H1 (cell line): ENCODE data around the gene CDC42EP1. TPM values are rescaled to one million over a fixed set of nuclear protein-coding genes. Genes with fewer than 3 reads are reported as not detected.

ENCODE experiments used
- CTCF ChIA-PET: fragments of 300-600 bp; sonication (Branson Sonifier 250); formaldehyde crosslinking; loops from one replicate; lab custom pipeline; 2021; ENCODE audit not compliant: partially characterized antibody; lab: Charles Lee
- POLR2A ChIA-PET: fragments of 300-600 bp; sonication (Branson Sonifier 250); formaldehyde crosslinking; loops from one replicate; lab custom pipeline; 2021; ENCODE audit warnings: inconsistent platforms; ENCODE audit not compliant: partially characterized antibody; lab: Charles Lee
- DNase-seq, 2 experiments: peaks; one replicate each; pipeline versions ENCODE4 v3.0.0 to v3.0.0-alpha.2; 2010 to 2022; ENCODE audit warnings: low spot score in 2 of 2, low read depth in 1 of 2, mixed read lengths in 1 of 2
- FAIRE-seq: peaks from 2 replicates; lab custom pipeline; 2011; peaks lifted over from hg19 to GRCh38; lab: Jason Lieb, UNC
- H2AFZ ChIP-seq: 2 replicates; pipeline ENCODE4 v1.8.1; 2012; ENCODE audit warnings: low read length, inconsistent platforms
- H2AK5ac ChIP-seq: 2 replicates; pipeline ENCODE4 v1.6.1; 2013; ENCODE audit warnings: low read depth, low read length
- H2BK120ac ChIP-seq: replicated peaks from 2 replicates; pipeline ENCODE3; 2013; ENCODE audit warnings: low read depth, low read length, inconsistent platforms
- H2BK12ac ChIP-seq: 2 replicates; pipeline ENCODE4 v1.6.1; 2013; ENCODE audit warnings: low read depth, low read length
- H2BK15ac ChIP-seq: 2 replicates; pipeline ENCODE4 v1.6.1; 2013; ENCODE audit warnings: low read length
- H2BK20ac ChIP-seq: 2 replicates; pipeline ENCODE4 v1.6.1; 2013; ENCODE audit warnings: low read length
- H2BK5ac ChIP-seq: 2 replicates; pipeline ENCODE4 v1.6.1; 2013; ENCODE audit warnings: low read depth, low read length
- H3K14ac ChIP-seq: 2 replicates; pipeline ENCODE4 v1.6.1; 2013; ENCODE audit warnings: inconsistent platforms; ENCODE audit not compliant: insufficient read length
- H3K18ac ChIP-seq: 2 replicates; pipeline ENCODE4 v1.6.1; 2013; ENCODE audit warnings: low read length; ENCODE audit errors: extremely low read depth
- H3K23ac ChIP-seq: 2 replicates; pipeline ENCODE4 v1.6.1; 2013; ENCODE audit warnings: inconsistent platforms; ENCODE audit not compliant: insufficient read length
- H3K23me2 ChIP-seq: 2 replicates; pipeline ENCODE4 v1.6.1; 2013; ENCODE audit warnings: low read depth, low read length
- H3K27ac ChIP-seq: 2 replicates; pipeline ENCODE4 v1.6.1; 2011; ENCODE audit warnings: low read depth, low read length, inconsistent platforms
- H3K27me3 ChIP-seq, 4 experiments: replicated peaks in 1 of 4; 1 replicate in 1 of 4; 2 replicates in 3 of 4; pipeline versions ENCODE4 v1.6.1 to v1.8.1; 2011 to 2013; ENCODE audit warnings: low read length in 3 of 4, mild to moderate bottlenecking in 3 of 4, inconsistent platforms in 2 of 4, mixed read lengths in 2 of 4, moderate library complexity in 1 of 4; ENCODE audit not compliant: control insufficient read depth in 3 of 4, insufficient read depth in 3 of 4; ENCODE audit errors: extremely low read depth in 1 of 4
- H3K36me3 ChIP-seq, 4 experiments: 2 replicates each; pipeline versions ENCODE4 v1.6.1 to v1.8.1; 2011 to 2013; ENCODE audit warnings: mild to moderate bottlenecking in 4 of 4, low read length in 3 of 4, moderate library complexity in 2 of 4, control low read depth in 1 of 4, inconsistent platforms in 1 of 4; ENCODE audit not compliant: insufficient read depth in 4 of 4, control insufficient read depth in 2 of 4
- H3K4ac ChIP-seq: replicated peaks from 2 replicates; pipeline ENCODE3; 2013; ENCODE audit warnings: low read length, low read depth, mixed read lengths, inconsistent platforms; ENCODE audit not compliant: insufficient read length
- H3K4me1 ChIP-seq, 4 experiments: replicated peaks in 1 of 4; 1 replicate in 1 of 4; 2 replicates in 3 of 4; pipeline versions ENCODE4 v1.6.1 to v1.8.1; 2011 to 2013; ENCODE audit warnings: low read length in 3 of 4, inconsistent platforms in 2 of 4, mixed read lengths in 1 of 4; ENCODE audit not compliant: insufficient read depth in 4 of 4, control insufficient read depth in 3 of 4
- H3K4me2 ChIP-seq, 2 experiments: 2 replicates each; pipeline versions ENCODE4 v1.6.1 to v1.8.1; 2011 to 2013; ENCODE audit warnings: low read depth in 2 of 2, low read length in 2 of 2, control low read depth in 1 of 2, inconsistent platforms in 1 of 2, mild to moderate bottlenecking in 1 of 2; ENCODE audit not compliant: insufficient read depth in 1 of 2
- H3K4me3 ChIP-seq, 4 experiments: fragments of 200-600, 300-600 bp in 1 of 4; sonication (generic), shearing (Covaris generic), sonication (Bioruptor Twin) in 1 of 4; 2 replicates each; pipeline versions ENCODE4 v1.5.1 to v1.8.1; 2011 to 2016; ENCODE audit warnings: low read length in 4 of 4, low read depth in 3 of 4, control low read depth in 2 of 4, inconsistent platforms in 2 of 4, mild to moderate bottlenecking in 2 of 4, mixed read lengths in 1 of 4, moderate library complexity in 1 of 4; ENCODE audit not compliant: insufficient read depth in 2 of 4; ENCODE audit errors: extremely low read depth in 1 of 4
- H3K56ac ChIP-seq: replicated peaks from 2 replicates; pipeline ENCODE3; 2013; ENCODE audit warnings: low read depth, mild to moderate bottlenecking, mixed read lengths, low read length, inconsistent platforms; ENCODE audit not compliant: insufficient read length
- H3K79me1 ChIP-seq: 2 replicates; pipeline ENCODE4 v1.6.1; 2013; ENCODE audit warnings: low read depth, low read length, control low read depth
- H3K79me2 ChIP-seq, 2 experiments: 2 replicates each; pipeline versions ENCODE4 v1.6.1 to v1.8.1; 2012 to 2013; ENCODE audit warnings: low read length in 2 of 2, mild to moderate bottlenecking in 2 of 2, inconsistent platforms in 1 of 2; ENCODE audit not compliant: insufficient read depth in 2 of 2, control insufficient read depth in 1 of 2
- H3K9ac ChIP-seq, 4 experiments: replicated peaks in 1 of 4; 1 replicate in 1 of 4; 2 replicates in 3 of 4; pipeline versions ENCODE4 v1.6.1 to v1.8.1; 2011 to 2013; ENCODE audit warnings: low read depth in 3 of 4, low read length in 3 of 4, control low read depth in 2 of 4, mild to moderate bottlenecking in 2 of 4, moderate library complexity in 2 of 4, inconsistent platforms in 1 of 4; ENCODE audit errors: extremely low read depth in 1 of 4
- H3K9me3 ChIP-seq, 2 experiments: 2 replicates each; pipeline versions ENCODE4 v1.6.1 to v1.8.1; 2012 to 2013; ENCODE audit warnings: mild to moderate bottlenecking in 2 of 2, moderate library complexity in 2 of 2, control low read depth in 1 of 2, inconsistent platforms in 1 of 2, low read depth in 1 of 2, low read length in 1 of 2, mixed read lengths in 1 of 2; ENCODE audit not compliant: insufficient read depth in 2 of 2
- H4K20me1 ChIP-seq, 2 experiments: replicated peaks in 1 of 2; 2 replicates each; pipeline versions ENCODE3 to v1.8.1; 2011 to 2013; ENCODE audit warnings: inconsistent platforms in 2 of 2, low read length in 2 of 2, mild to moderate bottlenecking in 1 of 2; ENCODE audit not compliant: insufficient read depth in 2 of 2, control insufficient read depth in 1 of 2
- H4K5ac ChIP-seq: 2 replicates; pipeline ENCODE4 v1.6.1; 2013; ENCODE audit warnings: low read length, low read depth, mixed read lengths, inconsistent platforms; ENCODE audit not compliant: insufficient read length
- H4K8ac ChIP-seq: 2 replicates; pipeline ENCODE4 v1.8.0; 2013; ENCODE audit warnings: mild to moderate bottlenecking, moderate library complexity, low read length, inconsistent platforms; ENCODE audit not compliant: insufficient read depth; ENCODE audit errors: extremely low read depth
- H4K91ac ChIP-seq: replicated peaks from 2 replicates; pipeline ENCODE3; 2013; ENCODE audit warnings: low read length, mixed read lengths, inconsistent platforms; ENCODE audit not compliant: insufficient read length
- JUN ChIP-seq: IDR thresholded peaks from 2 replicates; pipeline ENCODE4 v1.6.1; 2011; ENCODE audit warnings: low read depth, mild to moderate bottlenecking, improper control_type of control experiment, low read length
- KDM1A ChIP-seq: fragments of 200-600, 300-600 bp; sonication (generic); IDR thresholded peaks from 2 replicates; pipeline ENCODE4 v1.7.1; 2016; ENCODE audit warnings: mild to moderate bottlenecking, low read length, borderline replicate concordance
- WGBS, 2 experiments: shearing (Covaris generic) in 1 of 2; methylation state at CpG; one replicate each; pipeline versions ENCODE4 v1.1.6 to v1.1.7; 2013 to 2015; ENCODE audit warnings: low lambda C conversion rate in 2 of 2, mixed read lengths in 2 of 2, inconsistent platforms in 1 of 2, low coverage in 1 of 2, missing lambda C conversion rate in 1 of 2; ENCODE audit not compliant: insufficient replicate concordance in 2 of 2, insufficient coverage in 1 of 2, insufficient read length in 1 of 2; ENCODE audit errors: extremely low coverage in 1 of 2, missing lambda C conversion rate in 1 of 2; 5-methylcytosine and 5-hydroxymethylcytosine counted together
- polyA plus RNA-seq, 7 experiments: library from polyadenylated mRNA; depleted of rRNA in 3 of 7; stranded (reverse) in 5 of 7; unstranded in 2 of 7; fragments of >200 nt in 5 of 7; fragments of 200-250 nt in 2 of 7; gene quantifications; 1 replicate in 5 of 7; 2 replicates in 1 of 7; 4 replicates in 1 of 7; pipeline versions ENCODE4 v1.2.1 to v1.2.3, GENCODE V29; 2011 to 2013; ENCODE audit warnings: missing spikeins in 2 of 7, mixed read lengths in 2 of 7
- total RNA-seq: library from RNA; stranded (reverse); fragmentation: NEBNext Ultra II Directional; extraction: Animal tissue kit (Norgen Biotek cat#: 25700); gene quantifications from 2 replicates; pipeline ENCODE4 v1.2.1, GENCODE V29; 2021

The CDC42EP1 gene
- total and polyA plus RNA-seq, 2 of the 8 experiments (the other 6 are each of a cell fraction or from before 2014, with no cell fraction given), result 8.3 to 11.2 TPM

DNA sequence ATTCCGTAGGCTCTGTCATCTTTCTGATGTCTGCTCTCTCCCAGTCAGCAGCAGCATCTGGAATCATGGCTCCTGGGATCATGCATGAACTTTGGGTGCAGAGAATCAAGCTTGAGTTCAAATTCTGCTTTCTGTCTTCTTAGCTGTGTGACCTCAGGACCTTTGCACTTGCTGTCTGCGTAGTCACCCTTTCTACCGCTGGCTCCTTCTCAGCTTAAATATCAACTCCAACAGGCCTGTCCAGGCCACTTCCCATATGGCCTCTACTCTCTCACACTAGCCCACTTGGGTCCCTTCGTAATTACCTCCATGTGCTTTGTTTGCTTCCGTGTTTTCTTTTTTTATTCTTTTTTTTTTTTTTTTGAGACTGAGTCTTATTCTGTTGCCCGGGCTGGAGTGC, 43.8 kb downstream of the CDC42EP1 start:
- Histone ChIP-seq H4K5ac (no peak overlapping the region), H3K4me1 (peaks cover 0 to 8% (median 5%) of the 10 kb centered on the region in 4 experiments; a peak in 5 of 7 replicates), H3K9me3 (no peaks in the 10 kb centered on the region), H3K79me1 (no peaks in the 10 kb centered on the region), H3K9ac (no peak overlapping the region), H3K27me3 (no peaks in the 10 kb centered on the region), H3K23ac (no peak overlapping the region), H2BK15ac (no peak overlapping the region), H2AK5ac (no peak overlapping the region), H2BK20ac (no peak overlapping the region), H3K14ac (no peak overlapping the region), H2BK12ac (peak overlapping the region; percentile 53; the same call in 1 of the 2 replicates), H3K4me3 (no peak overlapping the region), H3K23me2 (peaks cover 8% of the 10 kb centered on the region), H4K20me1 (no peaks in the 10 kb centered on the region), H4K8ac (no peak overlapping the region), H3K79me2 (no peaks in the 10 kb centered on the region), H4K91ac (no peak overlapping the region), H2BK5ac (no peak overlapping the region), H2BK120ac (no peak overlapping the region), H3K27ac (no peak overlapping the region), H3K18ac (no peak overlapping the region), H3K56ac (no peak overlapping the region), H3K36me3 (no peaks in the 10 kb centered on the region), H2AFZ (no peak overlapping the region), H3K4me2 (no peak overlapping the region), H3K4ac (no peak overlapping the region)
- CTCF ChIA-PET, result interaction anchor here (0.6 to 3.6 kb wide), 7 partner anchors 12 to 162 kb away, joined by 3 to 14 read pairs (median 3); no protein-coding TSS in a partner anchor
- DNase-seq (no peak), FAIRE-seq (no peak)
- POLR2A ChIA-PET, result interaction anchor here (0.6 to 2.0 kb wide), 3 partner anchors 9 to 33 kb away, joined by 4 to 5 read pairs (median 4); no protein-coding TSS in a partner anchor
- 90% methylated on average over 5 of the region's 6 CpGs; no CpG with 5 or more reads in 1 of the 2 experiments for WGBS, 2 experiments
- TF ChIP-seq JUN (no peak), KDM1A (peak; percentile 94)
